ENCODE measurements around the gene CAMTA1. TPM values are rescaled to one million over a fixed set of nuclear protein-coding genes. Genes with fewer than 3 reads are reported as not detected.

CAMTA1 gene
- polyA plus RNA-seq, 1 donor from 2014 or later: 162 TPM

DNA sequence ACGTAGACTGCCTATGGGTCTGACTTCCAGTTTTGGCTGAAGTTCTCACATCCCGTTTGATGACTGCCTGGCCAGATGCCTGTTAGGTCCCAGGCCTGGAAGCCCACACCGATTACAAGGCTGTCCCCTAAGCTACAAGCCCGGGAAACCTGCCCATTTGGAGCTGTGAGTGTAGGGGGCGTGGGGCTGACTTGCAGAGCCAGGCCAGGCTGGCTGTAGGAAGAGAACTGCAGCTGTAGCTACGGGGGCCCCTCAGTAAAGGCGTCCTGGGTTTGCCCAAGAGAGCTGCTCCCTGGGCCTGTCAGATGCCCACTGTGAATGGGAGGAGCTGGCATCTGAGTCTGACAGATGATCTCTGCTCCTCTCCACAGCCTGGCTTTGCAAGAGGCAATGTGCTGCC is 199.7 kb downstream of the CAMTA1 start:
- H4K20me1 ChIP-seq (ENCODE audit: insufficient read depth): no peaks in the 10 kb centered on the region
- H2AFZ ChIP-seq (ENCODE audit: low read depth, low read length): no peak overlapping the region
- no peaks in the 10 kb centered on the region for H3F3A ChIP-seq (ENCODE audit: insufficient read depth, low read length, poor library complexity, severe bottlenecking)
- no peaks in the 10 kb centered on the region for H3K9me2 ChIP-seq (ENCODE audit: insufficient read depth, low read length)
- peak overlapping the region; percentile 12 for H3K9ac ChIP-seq (ENCODE audit: low read length)
- H3K4me2 ChIP-seq (ENCODE audit: low read length): no peak overlapping the region
- H3K27ac ChIP-seq (ENCODE audit: low read length): peak overlapping the region; percentile 26
- H3K79me2 ChIP-seq (replicated peaks; ENCODE audit: insufficient read depth, low read length): no peaks in the 10 kb centered on the region
- peak overlapping the region; percentile 23 for H3K4me3 ChIP-seq (ENCODE audit: low read length)
- no peaks in the 10 kb centered on the region for H3K9me3 ChIP-seq (ENCODE audit: low read length)
- TF ChIP-seq EP300 (conservative IDR thresholded peaks at IDR 0.05; ENCODE audit: poor library complexity, severe bottlenecking) (no peak), MXI1 (conservative IDR thresholded peaks at IDR 0.05; ENCODE audit: poor library complexity, severe bottlenecking) (no peak), POLR2AphosphoS5 (IDR thresholded peaks at IDR 0.05) (no peak), SMC3 (conservative IDR thresholded peaks at IDR 0.05; ENCODE audit: poor library complexity) (no peak), RAD21 (conservative IDR thresholded peaks at IDR 0.05) (no peak), TAF1 (IDR thresholded peaks at IDR 0.05; ENCODE audit: low read depth) (no peak), EZH2 (IDR thresholded peaks at IDR 0.05; ENCODE audit: borderline replicate concordance, insufficient read depth, low read length, poor library complexity, severe bottlenecking) (no peak)
- TF ChIP-seq, protein P1, sequence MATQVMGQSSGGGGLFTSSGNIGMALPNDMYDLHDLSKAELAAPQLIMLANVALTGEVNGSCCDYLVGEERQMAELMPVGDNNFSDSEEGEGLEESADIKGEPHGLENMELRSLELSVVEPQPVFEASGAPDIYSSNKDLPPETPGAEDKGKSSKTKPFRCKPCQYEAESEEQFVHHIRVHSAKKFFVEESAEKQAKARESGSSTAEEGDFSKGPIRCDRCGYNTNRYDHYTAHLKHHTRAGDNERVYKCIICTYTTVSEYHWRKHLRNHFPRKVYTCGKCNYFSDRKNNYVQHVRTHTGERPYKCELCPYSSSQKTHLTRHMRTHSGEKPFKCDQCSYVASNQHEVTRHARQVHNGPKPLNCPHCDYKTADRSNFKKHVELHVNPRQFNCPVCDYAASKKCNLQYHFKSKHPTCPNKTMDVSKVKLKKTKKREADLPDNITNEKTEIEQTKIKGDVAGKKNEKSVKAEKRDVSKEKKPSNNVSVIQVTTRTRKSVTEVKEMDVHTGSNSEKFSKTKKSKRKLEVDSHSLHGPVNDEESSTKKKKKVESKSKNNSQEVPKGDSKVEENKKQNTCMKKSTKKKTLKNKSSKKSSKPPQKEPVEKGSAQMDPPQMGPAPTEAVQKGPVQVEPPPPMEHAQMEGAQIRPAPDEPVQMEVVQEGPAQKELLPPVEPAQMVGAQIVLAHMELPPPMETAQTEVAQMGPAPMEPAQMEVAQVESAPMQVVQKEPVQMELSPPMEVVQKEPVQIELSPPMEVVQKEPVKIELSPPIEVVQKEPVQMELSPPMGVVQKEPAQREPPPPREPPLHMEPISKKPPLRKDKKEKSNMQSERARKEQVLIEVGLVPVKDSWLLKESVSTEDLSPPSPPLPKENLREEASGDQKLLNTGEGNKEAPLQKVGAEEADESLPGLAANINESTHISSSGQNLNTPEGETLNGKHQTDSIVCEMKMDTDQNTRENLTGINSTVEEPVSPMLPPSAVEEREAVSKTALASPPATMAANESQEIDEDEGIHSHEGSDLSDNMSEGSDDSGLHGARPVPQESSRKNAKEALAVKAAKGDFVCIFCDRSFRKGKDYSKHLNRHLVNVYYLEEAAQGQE (IDR thresholded peaks at IDR 0.05; ENCODE audit: borderline replicate concordance): no peak
- TF ChIP-seq, protein P2, sequence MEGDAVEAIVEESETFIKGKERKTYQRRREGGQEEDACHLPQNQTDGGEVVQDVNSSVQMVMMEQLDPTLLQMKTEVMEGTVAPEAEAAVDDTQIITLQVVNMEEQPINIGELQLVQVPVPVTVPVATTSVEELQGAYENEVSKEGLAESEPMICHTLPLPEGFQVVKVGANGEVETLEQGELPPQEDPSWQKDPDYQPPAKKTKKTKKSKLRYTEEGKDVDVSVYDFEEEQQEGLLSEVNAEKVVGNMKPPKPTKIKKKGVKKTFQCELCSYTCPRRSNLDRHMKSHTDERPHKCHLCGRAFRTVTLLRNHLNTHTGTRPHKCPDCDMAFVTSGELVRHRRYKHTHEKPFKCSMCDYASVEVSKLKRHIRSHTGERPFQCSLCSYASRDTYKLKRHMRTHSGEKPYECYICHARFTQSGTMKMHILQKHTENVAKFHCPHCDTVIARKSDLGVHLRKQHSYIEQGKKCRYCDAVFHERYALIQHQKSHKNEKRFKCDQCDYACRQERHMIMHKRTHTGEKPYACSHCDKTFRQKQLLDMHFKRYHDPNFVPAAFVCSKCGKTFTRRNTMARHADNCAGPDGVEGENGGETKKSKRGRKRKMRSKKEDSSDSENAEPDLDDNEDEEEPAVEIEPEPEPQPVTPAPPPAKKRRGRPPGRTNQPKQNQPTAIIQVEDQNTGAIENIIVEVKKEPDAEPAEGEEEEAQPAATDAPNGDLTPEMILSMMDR (IDR thresholded peaks at IDR 0.05; ENCODE audit: poor library complexity, severe bottlenecking): no peak
- no peaks in the 10 kb centered on the region for H3K36me3 ChIP-seq (ENCODE audit: insufficient read depth, low read length)
- H3K27me3 ChIP-seq (ENCODE audit: insufficient read depth, low read depth, low read length): no peaks in the 10 kb centered on the region

DNA sequence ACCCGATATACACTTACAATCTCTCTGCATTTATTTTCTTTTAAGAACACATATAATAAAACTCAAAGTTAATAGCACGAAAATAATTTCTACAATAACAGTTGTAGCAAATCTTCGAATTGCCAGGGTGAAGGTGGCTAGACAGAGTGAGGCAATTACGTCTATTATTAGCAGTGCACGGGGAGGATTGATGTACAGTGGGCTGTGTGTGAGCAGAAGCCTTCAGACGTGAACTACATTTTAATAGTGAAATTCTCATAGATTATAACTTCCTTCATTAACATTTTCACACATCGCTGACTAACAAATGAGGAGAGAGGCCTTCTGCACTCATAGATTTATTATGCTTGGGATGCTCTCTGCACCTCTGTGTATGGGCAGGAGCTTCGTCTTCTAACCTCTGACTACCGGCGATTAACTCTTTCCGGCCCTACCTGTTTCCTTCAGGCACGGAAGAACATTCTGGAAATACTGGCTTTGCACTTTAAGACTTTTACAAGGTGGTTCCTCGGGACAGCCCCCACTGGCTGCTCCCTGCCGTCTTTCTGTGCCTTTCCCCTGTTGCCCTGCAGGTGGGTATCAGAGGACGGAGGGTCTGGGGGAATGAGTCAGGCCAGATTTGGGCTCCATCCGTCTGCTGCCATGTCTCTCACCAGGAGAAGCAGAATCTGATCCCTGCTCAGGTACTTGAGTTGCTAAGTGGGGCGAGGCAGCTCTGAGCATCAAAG is 200.5 kb downstream of the CAMTA1 start:
- H3K27ac ChIP-seq (ENCODE audit: low read length): peak overlapping the region; percentile 26
- H3K9me2 ChIP-seq (ENCODE audit: insufficient read depth, low read length): no peaks in the 10 kb centered on the region
- H2AFZ ChIP-seq (ENCODE audit: low read depth, low read length): no peak overlapping the region
- H3K79me2 ChIP-seq (replicated peaks; ENCODE audit: insufficient read depth, low read length): no peaks in the 10 kb centered on the region
- no peaks in the 10 kb centered on the region for H3K9me3 ChIP-seq (ENCODE audit: low read length)
- H4K20me1 ChIP-seq (ENCODE audit: insufficient read depth): no peaks in the 10 kb centered on the region
- H3K4me3 ChIP-seq (ENCODE audit: low read length): no peak overlapping the region
- H3K36me3 ChIP-seq (ENCODE audit: insufficient read depth, low read length): no peaks in the 10 kb centered on the region
- H3F3A ChIP-seq (ENCODE audit: insufficient read depth, low read length, poor library complexity, severe bottlenecking): no peaks in the 10 kb centered on the region
- no peaks in the 10 kb centered on the region for H3K27me3 ChIP-seq (ENCODE audit: insufficient read depth, low read depth, low read length)
- no peak overlapping the region for H3K4me2 ChIP-seq (ENCODE audit: low read length)
- no peak overlapping the region for H3K9ac ChIP-seq (ENCODE audit: low read length)
- TF ChIP-seq, protein P1 (IDR thresholded peaks at IDR 0.05; ENCODE audit: borderline replicate concordance): no peak
- TF ChIP-seq, protein P2 (IDR thresholded peaks at IDR 0.05; ENCODE audit: poor library complexity, severe bottlenecking): no peak
- TF ChIP-seq RAD21 (conservative IDR thresholded peaks at IDR 0.05): no peak
- TF ChIP-seq POLR2AphosphoS5 (IDR thresholded peaks at IDR 0.05): no peak
- TF ChIP-seq MXI1 (conservative IDR thresholded peaks at IDR 0.05; ENCODE audit: poor library complexity, severe bottlenecking): no peak
- TF ChIP-seq EZH2 (IDR thresholded peaks at IDR 0.05; ENCODE audit: borderline replicate concordance, insufficient read depth, low read length, poor library complexity, severe bottlenecking): no peak
- no peak for TF ChIP-seq SMC3 (conservative IDR thresholded peaks at IDR 0.05; ENCODE audit: poor library complexity)
- TF ChIP-seq TAF1 (IDR thresholded peaks at IDR 0.05; ENCODE audit: low read depth): no peak
- no peak for TF ChIP-seq EP300 (conservative IDR thresholded peaks at IDR 0.05; ENCODE audit: poor library complexity, severe bottlenecking)

All from neural cell (in vitro differentiated cells).